HCT116 (cell line): ENCODE measurements around the gene CEP72. TPM values are rescaled to one million over a fixed set of nuclear protein-coding genes. Genes with fewer than 3 reads are reported as not detected.
"Not testable (repeated sequence)": the region's sequence is repeated elsewhere in the genome, so short reads cannot be mapped to it uniquely, and the experiment has no call there.

Source experiments
- ATAC-seq: fragments of 200-7000 bp; cut with Tn5 transposase; 2 replicates; pipeline ENCODE4 v1.9.1; 2020; ENCODE audit warnings: mild to moderate bottlenecking, moderate library complexity
- BruUV-seq: library from RNA; stranded (reverse); fragments of 400-500 nt; replicated peaks from 2 replicates; lab custom pipeline; 2021; lab: Mats Ljungman, UMichigan
- CTCF ChIA-PET: fragments of 300-600 bp; sonication (Branson Sonifier 250); formaldehyde crosslinking; loops from one replicate; lab custom pipeline; 2021; ENCODE audit warnings: antibody characterized with exemption; lab: Charles Lee
- POLR2A ChIA-PET: fragments of 300-600, 350-600 bp; sonication (Branson Sonifier 250); formaldehyde crosslinking; loops from one replicate; lab custom pipeline; 2021; ENCODE audit warnings: antibody characterized with exemption; lab: Charles Lee
- RAD21 ChIA-PET, 2 experiments: fragments of 300-600 bp; sonication (Branson Sonifier 250); formaldehyde crosslinking; loops; one replicate each; lab custom pipeline; 2023; ENCODE audit warnings: low total read pairs in 2 of 2; ENCODE audit not compliant: uncharacterized antibody in 2 of 2, unreplicated experiment in 2 of 2, low non-redundant PET in 1 of 2; lab: Charles Lee
- DNase-seq: peaks from one replicate; pipeline ENCODE4 v3.0.0-alpha.2; 2010; ENCODE audit warnings: low read depth, low spot score
- H2AFZ ChIP-seq: fragments of 200-600 bp; shearing (Covaris generic), sonication (generic); 2 replicates; pipeline ENCODE4 v1.6.1; 2017; ENCODE audit warnings: low read depth, mixed run types, mixed read lengths, antibody characterized with exemption, low read length; ENCODE audit not compliant: poor library complexity, severe bottlenecking
- H3K27ac ChIP-seq: 2 replicates; pipeline ENCODE4 v1.5.1; 2012; ENCODE audit warnings: low read depth, low read length
- H3K27me3 ChIP-seq: fragments of 200-600 bp; sonication (generic); 2 replicates; pipeline ENCODE4 v1.6.1; 2016; ENCODE audit warnings: mixed run types, low read length, mixed read lengths; ENCODE audit not compliant: insufficient read depth
- H3K36me3 ChIP-seq, 2 experiments: fragments of 200-500 bp in 1 of 2; fragments of 200-600 bp in 1 of 2; sonication (Bioruptor generic) in 1 of 2; sonication (generic) in 1 of 2; 2 replicates each; pipeline versions ENCODE4 v1.5.1 to v1.6.1; 2014 to 2016; ENCODE audit warnings: low read length in 2 of 2, inconsistent platforms in 1 of 2, mixed read lengths in 1 of 2, mixed run types in 1 of 2; ENCODE audit not compliant: insufficient read depth in 2 of 2, control insufficient read depth in 1 of 2
- H3K4me1 ChIP-seq, 2 experiments: fragments of 200-600 bp in 1 of 2; sonication (generic) in 1 of 2; 2 replicates each; pipeline versions ENCODE4 v1.5.1 to v1.6.1; 2012 to 2017; ENCODE audit warnings: low read length in 2 of 2, inconsistent platforms in 1 of 2, mild to moderate bottlenecking in 1 of 2, mixed read lengths in 1 of 2, mixed run types in 1 of 2, moderate library complexity in 1 of 2; ENCODE audit not compliant: insufficient read depth in 2 of 2, control insufficient read depth in 1 of 2
- H3K4me2 ChIP-seq: fragments of 200-600 bp; sonication (generic); 2 replicates; pipeline ENCODE4 v1.6.1; 2017; ENCODE audit warnings: mixed run types, low read length, mixed read lengths
- H3K4me3 ChIP-seq, 2 experiments: fragments of 200-600 bp in 1 of 2; sonication (generic) in 1 of 2; replicated peaks in 1 of 2; 2 replicates each; pipeline ENCODE4 v1.5.1; 2011 to 2016; ENCODE audit warnings: low read length in 2 of 2, control low read depth in 1 of 2, low read depth in 1 of 2, mild to moderate bottlenecking in 1 of 2, mixed read lengths in 1 of 2, mixed run types in 1 of 2
- H3K79me2 ChIP-seq: fragments of 200-600 bp; sonication (generic); 2 replicates; pipeline ENCODE4 v1.6.1; 2017; ENCODE audit warnings: mild to moderate bottlenecking, mixed run types, low read length, moderate library complexity, mixed read lengths; ENCODE audit not compliant: insufficient read depth
- H3K9ac ChIP-seq: fragments of 200-600 bp; sonication (generic); 2 replicates; pipeline ENCODE4 v1.6.1; 2016; ENCODE audit warnings: low read length, mixed read lengths
- H3K9me2 ChIP-seq: fragments of 200-600 bp; sonication (generic), shearing (Covaris generic); 2 replicates; pipeline ENCODE4 v1.6.1; 2017; ENCODE audit warnings: mixed run types, mild to moderate bottlenecking, moderate library complexity; ENCODE audit not compliant: insufficient read depth
- H3K9me3 ChIP-seq, 2 experiments: fragments of 200-500 bp in 1 of 2; fragments of 200-600 bp in 1 of 2; sonication (Bioruptor generic) in 1 of 2; sonication (generic) in 1 of 2; 2 replicates each; pipeline ENCODE4 v1.6.1; 2014 to 2017; ENCODE audit warnings: low read length in 2 of 2, mixed read lengths in 2 of 2, inconsistent platforms in 1 of 2, low read depth in 1 of 2, mild to moderate bottlenecking in 1 of 2, mixed run types in 1 of 2, moderate library complexity in 1 of 2; ENCODE audit not compliant: control insufficient read depth in 1 of 2, insufficient read depth in 1 of 2
- H4K20me1 ChIP-seq: fragments of 200-600 bp; sonication (generic), shearing (Covaris generic); 2 replicates; pipeline ENCODE4 v1.6.1; 2017; ENCODE audit warnings: mixed run types, mild to moderate bottlenecking, moderate library complexity; ENCODE audit not compliant: insufficient read depth
- CTCF ChIP-seq, 3 experiments: fragments of 200-600 bp in 1 of 3; sonication (generic) in 1 of 3; IDR thresholded peaks in 2 of 3; conservative IDR thresholded peaks in 1 of 3; 2 replicates each; pipeline ENCODE4 v1.5.1; 2012 to 2017; ENCODE audit warnings: low read depth in 2 of 3, low read length in 2 of 3, antibody characterized with exemption in 1 of 3, borderline replicate concordance in 1 of 3, control low read depth in 1 of 3, mild to moderate bottlenecking in 1 of 3, mixed read lengths in 1 of 3, mixed run types in 1 of 3, moderate library complexity in 1 of 3; ENCODE audit not compliant: insufficient read depth in 1 of 3
- EZH2 ChIP-seq: fragments of 200-600 bp; sonication (generic); IDR thresholded peaks from 2 replicates; pipeline ENCODE4 v1.6.1; 2017; ENCODE audit warnings: antibody characterized with exemption, mixed run types
- MAX ChIP-seq: IDR thresholded peaks from 2 replicates; pipeline ENCODE4 v1.6.1; 2012
- POLR2A ChIP-seq: IDR thresholded peaks from 2 replicates; pipeline ENCODE4 v1.7.0; 2011; ENCODE audit warnings: borderline replicate concordance; ENCODE audit not compliant: insufficient read depth, insufficient read length; ENCODE audit errors: extremely low read depth
- SIN3A ChIP-seq: IDR thresholded peaks from 2 replicates; pipeline ENCODE4 v1.6.1; 2012; ENCODE audit warnings: low read depth
- intact Hi-C: fragments of 100-400 bp; cut with micrococcal nuclease; formaldehyde crosslinking; loops from 2 replicates; pipeline ENCODE4 v1.10.0; 2022
- total RNA-seq: library from RNA; stranded (reverse); gene quantifications from one replicate; pipeline ENCODE4 v1.2.1, GENCODE V29; 2021; ENCODE audit not compliant: unreplicated experiment

Gene CEP72
- total RNA-seq, 1 experiment from 2014 or later: 25.6 TPM

GRCh38 chr5:685262-686171, 73.4 kb downstream of the CEP72 start:
- Histone ChIP-seq H4K20me1 (no peaks in the 10 kb centered on the region), H3K4me1 (no peaks in the 10 kb centered on the region), H3K79me2 (no peaks in the 10 kb centered on the region), H3K36me3 (no peaks in the 10 kb centered on the region), H3K9ac (no peak overlapping the region), H3K27me3 (no peaks in the 10 kb centered on the region), H2AFZ (no peak overlapping the region), H3K4me2 (no peak overlapping the region), H3K9me2 (no peaks in the 10 kb centered on the region), H3K9me3 (no peaks in the 10 kb centered on the region), H3K27ac (no peak overlapping the region), H3K4me3 (no peak overlapping the region)
- ATAC-seq: no peak
- no peak for DNase-seq
- ChIA-PET RAD21 (no interaction called here), POLR2A (no interaction called here), CTCF (no interaction called here)
- intact Hi-C loops: no loop called here
- TF ChIP-seq MAX (no peak), SIN3A (no peak), CTCF (IDR thresholded peaks at IDR 0.05 in 2 of 3, conservative IDR thresholded peaks at IDR 0.05 in 1 of 3; ENCODE audit: borderline replicate concordance in 1 of 3, insufficient read depth in 1 of 3, low read depth in 2 of 3, low read length in 2 of 3) (no peak), EZH2 (no peak), POLR2A (no peak)
- BruUV-seq: no TSS peak

- H3K9ac ChIP-seq, DNase-seq, BruUV-seq, H3K27me3 ChIP-seq, H3K4me3 ChIP-seq, ATAC-seq, H2AFZ ChIP-seq, H4K20me1 ChIP-seq, H3K9me2 ChIP-seq, intact Hi-C loops, H3K79me2 ChIP-seq, H3K4me1 ChIP-seq, H3K9me3 ChIP-seq, POLR2A ChIA-PET, H3K36me3 ChIP-seq, H3K27ac ChIP-seq, CTCF ChIA-PET, RAD21 ChIA-PET, H3K4me2 ChIP-seq: not testable (repeated sequence)
These were observed 74.0 kb downstream of the CEP72 start for GRCh38 chr5:686172-686523.

- RAD21 ChIA-PET: not testable (repeated sequence)
These were observed 74.8 kb downstream of the CEP72 start for GRCh38 chr5:686936-687335.

More at GRCh38 chr5:686936-687335, 74.8 kb downstream of the CEP72 start:
- H3K4me3 ChIP-seq, H4K20me1 ChIP-seq, H3K9me2 ChIP-seq, H3K9ac ChIP-seq, H3K4me2 ChIP-seq, H3K4me1 ChIP-seq, intact Hi-C loops, CTCF ChIA-PET, BruUV-seq, H2AFZ ChIP-seq, H3K36me3 ChIP-seq, DNase-seq, H3K27me3 ChIP-seq, H3K27ac ChIP-seq, H3K79me2 ChIP-seq, ATAC-seq, H3K9me3 ChIP-seq, POLR2A ChIA-PET: not testable (repeated sequence)
